GM12878 (cell line): Measurements from ENCODE around the gene KLF4. TPM values are rescaled to one million over a fixed set of nuclear protein-coding genes. Genes with fewer than 3 reads are reported as not detected.

Source experiments
- CUX1 ChIP-seq: IDR thresholded peaks from 2 replicates; pipeline ENCODE4 v1.6.1; 2012; ENCODE audit warnings: improper control_type of control experiment, low read depth, low read length; ENCODE audit not compliant: insufficient replicate concordance
- NBN ChIP-seq: fragments of 450-650 bp; IDR thresholded peaks from 2 replicates; pipeline ENCODE4 v1.6.1; 2016
- NR2C2 ChIP-seq: IDR thresholded peaks from 2 replicates; pipeline ENCODE4 v1.6.1; 2011; ENCODE audit warnings: borderline replicate concordance, low read depth; ENCODE audit not compliant: control insufficient read depth, insufficient read length
- PRDM15 ChIP-seq: fragments of 450-650 bp; formaldehyde crosslinking; IDR thresholded peaks from 2 replicates; pipeline ENCODE4 v1.4.0; 2020; ENCODE audit warnings: mild to moderate bottlenecking, moderate library complexity
- RELA ChIP-seq: fragments of 450-650 bp; IDR thresholded peaks from 2 replicates; pipeline ENCODE4 v1.8.0; 2014; ENCODE audit warnings: borderline replicate concordance; ENCODE audit not compliant: partially characterized antibody
- polyA plus RNA-seq, 11 experiments: library from polyadenylated mRNA; depleted of rRNA in 4 of 11; unstranded in 6 of 11; stranded (reverse) in 5 of 11; fragments of >200 nt; fragmentation: Nextera tagmentation in 4 of 11; fragmentation: Illumina TruSeq in 1 of 11; extraction: Ambion mirVana in 4 of 11; extraction: Trizol in 1 of 11; gene quantifications; 1 replicate in 1 of 11; 2 replicates in 10 of 11; pipeline versions ENCODE4 v1.2.1 to v1.2.3, GENCODE V29; 2011 to 2016; ENCODE audit warnings: inconsistent platforms in 2 of 11, missing spikeins in 2 of 11, low read depth in 1 of 11
- total RNA-seq, 4 experiments: library from RNA; depleted of rRNA in 3 of 4; stranded (reverse); fragments of >200 nt in 3 of 4; fragmentation: Illumina TruSeq in 1 of 4; extraction: Trizol in 1 of 4; gene quantifications; 2 replicates each; pipeline versions ENCODE4 v1.2.1 to v1.2.3, GENCODE V29; 2013 to 2021

The KLF4 gene
- total and polyA plus RNA-seq, 10 of the 15 experiments (the other 5 are each of a cell fraction or from before 2014, with no cell fraction given), result 0.03 to 0.40 (median 0.10) TPM; not detected in 1

GRCh38 chr9:107455425-107456135 is 34.0 kb downstream of the KLF4 start (continued):
- no peak for TF ChIP-seq PRDM15 (CRISPR knock-in tag)
- no peak for TF ChIP-seq RELA
- no peak for TF ChIP-seq NBN
- TF ChIP-seq CUX1, result no peak
- no peak for TF ChIP-seq NR2C2
